Renal cortical epithelial cell (primary cell): Measurements from ENCODE around the gene NTM. TPM values are rescaled to one million over a fixed set of nuclear protein-coding genes. Genes with fewer than 3 reads are reported as not detected.

Source experiments
- DNase-seq: peaks from one replicate; pipeline ENCODE4 v3.0.0-alpha.2; 2011; ENCODE audit warnings: low read depth
- total RNA-seq: library from RNA; depleted of rRNA; stranded (reverse); fragments of >200 nt; gene quantifications from 2 replicates; pipeline ENCODE4 v1.2.3, GENCODE V29; 2014

Gene NTM
- total RNA-seq, 1 donor from 2014 or later = 0.85 TPM

GRCh38 chr11:131824771-131825170 lies 454.4 kb downstream of the NTM start:
- DNase-seq = peak; percentile 4

GRCh38 chr11:131827430-131827829 lies 457.0 kb downstream of the NTM start:
- no peak for DNase-seq

DNA sequence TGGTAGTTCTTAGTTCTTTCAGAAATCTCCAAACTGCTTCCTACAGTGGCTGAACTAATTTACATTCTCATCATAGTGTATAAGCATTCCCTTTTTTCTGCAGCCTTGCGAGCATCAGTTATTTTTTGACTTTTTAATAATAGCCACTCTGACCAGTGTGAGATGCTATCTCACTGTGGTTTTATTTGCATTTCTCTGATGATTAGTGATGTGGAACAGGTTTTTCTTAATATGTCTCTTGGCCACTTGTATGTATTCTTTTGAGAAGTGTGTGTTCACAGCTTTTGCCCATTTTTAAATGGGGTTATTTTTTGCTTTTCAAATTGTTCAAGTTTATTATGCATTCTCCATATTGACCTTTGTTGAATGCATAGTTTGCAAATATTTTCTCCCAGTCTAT lies 459.3 kb downstream of the NTM start:
- DNase-seq = no peak

DNA sequence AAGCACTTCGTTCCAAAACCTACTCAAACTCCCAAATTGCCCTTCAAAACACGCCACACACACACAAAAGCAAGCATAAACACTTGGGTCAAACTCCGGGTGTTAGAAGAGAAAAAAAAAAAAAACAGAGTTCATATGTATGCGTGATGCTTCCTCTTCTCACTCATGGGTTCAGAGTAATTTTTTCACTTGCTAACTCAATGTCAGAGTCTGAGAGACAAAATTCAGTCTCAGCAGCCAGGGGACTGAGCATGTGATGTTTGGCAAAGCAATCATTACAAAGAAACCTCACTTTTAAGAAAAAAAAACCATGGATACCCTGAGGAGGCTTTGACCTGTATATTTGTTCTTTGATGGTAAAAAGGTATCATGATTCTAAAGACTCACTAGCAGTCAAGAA lies 461.7 kb downstream of the NTM start:
- DNase-seq = no peak

DNA sequence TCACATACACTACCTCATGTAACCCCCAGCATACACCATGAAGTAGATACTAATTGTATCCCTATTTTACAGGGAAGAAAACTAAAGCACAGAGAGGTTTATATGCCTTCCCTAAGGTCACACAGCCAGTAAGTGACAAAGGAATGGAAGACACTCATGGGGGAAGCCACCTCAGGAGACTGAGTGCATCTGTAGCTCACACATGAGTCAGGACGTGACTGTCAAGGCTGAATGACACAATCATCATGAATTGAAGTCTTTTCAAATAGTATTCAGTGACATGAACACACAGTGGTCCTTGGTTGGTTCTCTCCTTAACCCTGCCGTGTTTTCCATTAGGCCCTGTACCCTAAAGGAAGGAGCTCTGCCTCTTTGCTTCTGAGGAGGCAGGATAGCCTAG lies 463.0 kb downstream of the NTM start:
- DNase-seq = no peak

DNA sequence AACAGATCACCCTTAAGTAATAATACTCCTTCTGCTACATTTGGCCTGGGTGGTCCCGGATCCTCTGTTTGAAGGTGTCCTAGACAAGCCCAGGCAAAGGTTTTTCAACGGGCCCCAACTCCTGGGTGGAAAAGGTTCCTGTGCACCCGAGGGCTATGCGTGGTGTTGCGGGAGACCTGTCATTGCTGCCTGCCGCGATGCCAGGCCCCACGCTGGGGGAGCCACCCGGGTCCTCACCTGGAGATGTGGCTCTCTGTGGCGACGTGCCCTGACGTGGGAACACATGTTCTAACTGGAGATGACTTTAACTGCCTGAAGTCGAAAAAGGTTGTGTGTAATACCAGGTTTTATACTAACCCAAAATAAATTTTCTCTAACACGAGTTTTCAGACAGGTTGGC lies 467.1 kb downstream of the NTM start:
- DNase-seq = no peak

DNA sequence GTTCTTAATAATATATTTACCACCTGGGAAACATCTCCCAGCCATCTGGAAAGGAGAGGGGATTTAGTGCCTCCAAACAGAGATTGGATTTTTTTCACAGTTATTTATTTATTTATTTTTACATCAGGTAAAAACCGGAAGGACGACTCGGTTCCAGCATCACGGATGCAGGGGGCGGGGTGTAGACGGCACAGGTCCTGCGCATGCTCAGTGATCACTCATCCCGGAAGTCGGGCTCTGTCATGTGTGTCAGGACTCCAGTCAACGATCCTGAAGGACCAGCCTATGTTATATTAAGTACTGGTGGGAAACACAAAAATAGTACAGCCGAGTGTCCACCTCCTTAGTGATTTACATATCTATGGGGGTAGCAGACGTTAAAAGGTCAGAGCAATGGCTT lies 467.6 kb downstream of the NTM start:
- no peak for DNase-seq

- no peak for DNase-seq
These were observed 468.9 kb downstream of the NTM start for GRCh38 chr11:131839326-131839725.

- DNase-seq = no peak
These were observed 470.1 kb downstream of the NTM start for GRCh38 chr11:131840545-131840944.

DNA sequence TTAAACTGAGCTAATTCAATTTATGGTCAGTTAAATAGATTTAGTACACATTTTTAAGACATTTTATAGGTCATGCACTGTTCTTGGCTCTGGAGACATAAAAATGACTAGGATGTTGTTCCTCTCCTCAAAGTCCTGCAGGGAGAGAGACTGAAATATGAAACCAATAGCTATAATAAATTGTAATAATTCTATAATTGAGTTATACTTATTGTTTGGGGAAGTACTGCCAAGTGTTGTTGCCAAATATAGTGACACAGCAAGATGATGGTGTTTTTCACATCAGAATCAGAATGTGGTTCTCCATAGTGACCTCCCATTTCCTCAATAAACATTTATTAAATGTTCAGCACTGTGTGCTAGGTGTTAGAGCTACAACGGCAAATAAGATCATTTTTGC lies 470.6 kb downstream of the NTM start:
- no peak for DNase-seq

DNA sequence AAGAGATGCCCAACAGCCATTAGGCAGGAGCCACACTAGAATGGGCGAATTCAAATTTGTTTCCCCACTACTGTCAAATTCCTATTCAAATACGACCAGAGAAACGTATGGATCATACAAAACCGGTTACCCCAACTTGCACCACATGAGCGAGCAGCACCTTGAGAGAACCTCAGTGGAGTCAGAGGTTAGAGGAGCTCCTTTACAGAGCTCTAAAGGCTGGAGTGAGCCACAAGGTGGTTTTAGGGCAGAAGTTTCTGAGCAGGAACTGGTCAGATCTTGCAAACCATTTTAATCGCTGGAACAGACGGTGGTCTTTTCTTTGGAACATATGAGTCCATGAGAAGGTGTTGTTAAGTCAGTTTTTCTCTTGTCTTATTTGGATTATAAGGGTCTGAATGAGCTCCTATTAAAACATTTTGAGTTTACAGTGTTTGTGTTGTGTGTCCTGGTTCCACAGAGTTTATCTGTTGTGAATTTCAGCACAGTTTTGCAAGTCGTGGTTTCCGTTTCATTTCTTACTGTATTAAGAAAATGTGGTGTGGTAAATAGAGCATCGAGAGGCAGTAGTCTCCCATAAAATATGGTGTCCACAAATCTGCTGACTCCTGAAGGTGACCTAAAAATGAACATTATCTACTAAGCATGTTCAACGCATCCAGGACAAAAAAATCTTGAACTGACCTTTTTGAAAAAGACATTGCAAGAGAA lies 471.7 kb downstream of the NTM start:
- DNase-seq = no peak

- no peak for DNase-seq
These were observed 474.8 kb downstream of the NTM start for GRCh38 chr11:131845255-131845654.

DNA sequence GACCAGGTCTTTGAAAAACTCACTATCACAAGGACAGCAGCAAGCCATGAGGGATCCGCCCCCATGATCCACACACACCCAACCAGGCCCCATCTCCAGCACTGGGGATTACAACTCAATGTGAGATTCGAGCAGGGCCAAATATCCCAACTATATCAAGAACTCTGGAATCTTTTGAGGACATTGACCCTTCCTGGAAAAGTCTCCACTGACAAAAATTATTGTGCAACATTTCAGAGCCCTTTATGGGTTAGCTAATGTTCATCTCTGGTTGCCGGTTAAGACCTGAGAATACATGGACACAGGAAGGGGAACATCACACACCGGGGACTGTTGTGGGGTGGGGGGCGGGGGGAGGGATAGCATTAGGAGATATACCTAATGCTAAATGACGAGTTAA lies 479.1 kb downstream of the NTM start:
- DNase-seq = no peak

- DNase-seq = no peak
These were observed 480.1 kb downstream of the NTM start for GRCh38 chr11:131850507-131850906.

DNA sequence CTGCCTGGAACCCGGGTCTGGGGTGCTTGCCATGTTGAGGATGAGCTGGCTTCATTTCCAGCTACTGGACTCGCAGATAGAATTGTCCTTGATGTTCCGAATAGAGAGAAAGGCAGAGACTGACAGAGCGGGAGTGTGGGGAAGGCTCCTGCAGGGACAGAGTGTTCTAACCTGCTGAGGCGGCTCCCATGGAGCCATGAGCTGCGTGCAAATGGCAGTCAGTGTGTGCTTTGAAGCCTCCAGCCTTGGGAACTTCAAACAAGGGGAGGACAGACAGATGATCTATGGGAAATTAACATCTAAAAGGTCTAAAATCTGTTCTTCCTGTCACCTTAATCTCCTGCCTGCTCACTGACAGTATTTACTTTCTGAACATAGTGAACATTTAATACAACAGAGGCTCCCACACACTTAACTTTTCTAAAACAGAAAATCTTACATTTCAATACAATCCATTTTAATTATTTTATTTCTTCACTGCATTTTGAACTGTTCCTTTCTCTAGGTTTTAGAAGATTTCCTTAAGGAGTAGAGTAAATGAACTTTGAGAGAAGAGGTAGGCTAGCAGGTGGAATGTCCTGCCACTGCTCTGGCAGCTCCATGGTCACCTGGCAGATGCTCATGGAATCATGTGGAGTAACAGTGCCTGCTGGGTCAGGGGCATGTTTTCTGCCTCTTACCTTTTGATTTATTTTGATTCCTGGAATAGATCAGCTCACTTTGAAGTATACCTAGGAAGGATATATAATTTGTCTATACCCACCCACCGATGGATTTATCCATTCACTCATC lies 481.7 kb downstream of the NTM start:
- no peak for DNase-seq

DNA sequence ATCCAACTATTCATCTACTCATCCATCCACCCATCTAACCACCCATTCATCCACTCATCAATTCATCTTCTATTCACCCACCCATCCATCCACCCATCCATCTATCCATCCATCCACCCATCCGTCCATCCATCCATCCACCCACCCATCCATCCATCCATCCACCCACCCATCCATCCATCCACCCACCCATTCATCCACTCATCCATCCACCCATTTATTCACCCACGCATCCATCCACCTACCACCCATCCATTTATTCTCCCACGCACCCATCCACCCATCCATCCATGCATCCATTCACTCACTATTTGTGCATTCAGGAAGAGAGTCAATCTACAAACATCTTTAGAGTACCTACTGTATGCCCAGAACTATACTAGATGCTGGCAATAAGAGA lies 482.3 kb downstream of the NTM start:
- DNase-seq = no peak

- no peak for DNase-seq
These were observed 484.0 kb downstream of the NTM start for GRCh38 chr11:131854391-131854790.

DNA sequence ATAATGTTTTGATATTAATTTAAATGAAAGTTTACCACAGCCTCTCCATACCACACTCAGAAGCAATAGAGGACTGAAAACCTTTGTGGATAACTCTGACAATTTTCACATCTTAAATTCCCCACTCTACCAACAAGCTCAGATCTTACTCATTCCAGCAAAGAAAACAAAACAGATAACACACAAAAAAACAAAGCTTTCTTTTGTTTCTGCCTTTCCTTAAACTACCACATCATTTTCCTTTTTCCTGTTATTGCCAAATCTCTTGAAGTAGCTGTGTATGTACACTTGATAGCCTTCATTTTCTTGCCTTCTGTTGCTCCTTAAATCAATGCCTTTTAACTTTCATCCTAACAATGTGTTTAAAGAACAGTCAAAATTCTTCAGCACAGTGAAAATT lies 484.9 kb downstream of the NTM start:
- DNase-seq = no peak

GRCh38 chr11:131857246-131857645 lies 486.8 kb downstream of the NTM start:
- DNase-seq = no peak

DNA sequence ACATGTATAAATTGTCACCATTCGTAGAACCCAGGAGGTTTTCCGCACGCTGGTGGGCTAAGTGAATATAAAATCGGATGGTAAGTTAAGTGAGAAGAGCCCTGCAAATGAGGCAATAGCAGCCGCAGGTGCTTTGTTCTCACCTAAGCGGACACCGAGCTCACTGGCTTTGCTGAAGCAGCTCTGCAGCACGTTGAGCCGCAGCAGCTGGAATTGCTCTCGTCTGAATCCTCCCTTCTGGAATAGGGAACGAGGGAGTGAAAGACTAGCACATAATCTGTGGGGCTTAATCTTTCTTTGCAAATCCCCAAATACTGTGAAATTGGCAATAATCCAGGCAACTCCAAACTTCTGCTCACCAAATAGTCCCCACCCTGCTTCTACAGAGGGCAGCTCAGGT lies 488.1 kb downstream of the NTM start:
- DNase-seq = no peak

DNA sequence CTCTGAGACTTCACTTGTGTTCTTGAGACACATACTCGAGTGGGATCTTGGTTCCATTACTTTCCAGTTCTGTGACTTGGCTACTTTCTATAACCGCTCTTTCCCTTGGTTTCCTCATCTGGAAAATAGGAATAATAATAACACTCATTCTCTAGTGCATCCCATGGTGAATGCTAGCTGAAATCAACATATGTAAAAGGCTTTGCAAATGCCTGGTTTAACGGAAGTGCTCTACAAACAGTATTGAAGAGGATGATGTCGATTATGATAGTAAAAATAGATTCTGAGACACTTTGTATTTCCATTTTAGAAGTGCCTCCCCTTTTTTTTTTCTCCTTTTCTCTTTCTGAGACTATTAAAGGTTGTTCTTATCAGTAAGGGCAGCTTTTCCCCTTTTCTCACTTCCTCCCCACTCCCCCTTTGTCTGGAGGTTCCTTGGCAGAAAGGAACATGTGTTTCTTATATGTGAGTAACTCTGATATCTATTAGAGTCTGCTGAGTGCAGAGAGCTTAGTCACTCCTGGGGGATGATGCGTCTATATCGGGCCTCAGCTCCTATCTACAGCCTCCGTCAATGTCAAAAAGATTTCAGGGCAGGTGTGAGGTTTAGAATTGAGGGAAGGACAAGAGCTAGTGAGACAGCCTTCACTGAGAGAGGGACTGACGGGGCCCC lies 489.3 kb downstream of the NTM start:
- DNase-seq = no peak

- DNase-seq = no peak
These were observed 493.8 kb downstream of the NTM start for GRCh38 chr11:131864228-131864627.

GRCh38 chr11:131865860-131866259 lies 495.4 kb downstream of the NTM start:
- DNase-seq = no peak
